Renal cortex interstitium (tissue), 11 donors: ENCODE measurements around the gene PDE4D. TPM values are rescaled to one million over a fixed set of nuclear protein-coding genes. Genes with fewer than 3 reads are reported as not detected.
"Not testable (repeated sequence)": the region's sequence is repeated elsewhere in the genome, so short reads cannot be mapped to it uniquely, and the experiment has no call there.

Experiments used
- DNase-seq, 11 donors: peaks; one replicate each; pipeline ENCODE4 v3.0.0-alpha.2; 2013; ENCODE audit warnings: low read depth in 9 of 11, low spot score in 4 of 11; ENCODE audit errors: extremely low read depth in 1 of 11
- polyA plus RNA-seq, 3 donors: library from polyadenylated mRNA; unstranded; fragments of 120-200 nt; gene quantifications; one replicate each; pipeline ENCODE4 v1.2.1, GENCODE V29; 2013; ENCODE audit not compliant: insufficient read length in 3 of 3

Gene PDE4D
- polyA plus RNA-seq, 3 donors: 18.6 to 43.9 (median 21.4) TPM

GRCh38 chr5:59067956-59068656, 825.4 kb downstream of the PDE4D start:
- DNase-seq: no peak

GRCh38 chr5:59066367-59067163, 827.0 kb downstream of the PDE4D start:
- DNase-seq: no peak

GRCh38 chr5:59065554-59065953, 828.0 kb downstream of the PDE4D start:
- no peak for DNase-seq

GRCh38 chr5:59064293-59064692, 829.2 kb downstream of the PDE4D start:
- DNase-seq: no peak

- no peak for DNase-seq
Measured at GRCh38 chr5:59062986-59063683, 830.4 kb downstream of the PDE4D start.

GRCh38 chr5:59061377-59061776, 832.1 kb downstream of the PDE4D start:
- no peak for DNase-seq

- no peak for DNase-seq
Measured at GRCh38 chr5:59058969-59059687, 834.4 kb downstream of the PDE4D start.

GRCh38 chr5:59058237-59058636, 835.3 kb downstream of the PDE4D start:
- no peak for DNase-seq

GRCh38 chr5:59056599-59056998, 836.9 kb downstream of the PDE4D start:
- not testable (repeated sequence) for DNase-seq

GRCh38 chr5:59055745-59056448, 837.6 kb downstream of the PDE4D start:
- no peak for DNase-seq

GRCh38 chr5:59054963-59055528, 838.5 kb downstream of the PDE4D start:
- no peak for DNase-seq

- DNase-seq: peak in 3 of 11 donors; percentile 23 to 39 (median 38)
Measured at GRCh38 chr5:59051951-59052350, 841.6 kb downstream of the PDE4D start.

- DNase-seq: no peak
Measured at GRCh38 chr5:59049095-59049494, 844.4 kb downstream of the PDE4D start.

GRCh38 chr5:59042201-59043055, 851.1 kb downstream of the PDE4D start:
- no peak for DNase-seq

GRCh38 chr5:59041355-59041754, 852.2 kb downstream of the PDE4D start:
- no peak for DNase-seq

GRCh38 chr5:59040804-59041201, 852.7 kb downstream of the PDE4D start:
- DNase-seq: no peak

- no peak for DNase-seq
Measured at GRCh38 chr5:59040024-59040803, 853.3 kb downstream of the PDE4D start.
